Activated T-helper 1 cell treated with anti-CD3 and anti-CD28 coated beads, Interleukin-12 subunit alpha, Interleukin-12 subunit beta, Interleukin-2, Interleukin-4 antibody, amounts not matched to agents 30 ng/mL and 10 ng/mL and 1 ng/mL, durations not matched to agents 14 hours and 24 hours and 36 hours (primary cell): Measurements from ENCODE around the gene PARM1. TPM values are rescaled to one million over a fixed set of nuclear protein-coding genes. Genes with fewer than 3 reads are reported as not detected.

Experiments
- total RNA-seq: library from RNA; stranded (reverse); gene quantifications from 2 replicates; pipeline ENCODE4 v1.2.3, GENCODE V29; 2022

Gene PARM1
- total RNA-seq, 1 donor from 2014 or later, result not detected

Other genes starting within 250 kb of the PARM1 start
- gene BTC, start 138.6 kb upstream of the PARM1 start, total RNA-seq, result not detected in 2 replicates